HG03159 (cell line): ENCODE measurements around the gene PADI1.

Source experiments
- ATAC-seq: cut with Tn5 transposase; IDR thresholded peaks from one replicate; pipeline ENCODE4 v1.9.1; 2021; ENCODE audit warnings: mild to moderate bottlenecking, moderate library complexity; ENCODE audit not compliant: unreplicated experiment

PADI1 gene

GRCh38 chr1:17214876-17215544, 10.1 kb downstream of the PADI1 start:
- no peak for ATAC-seq

- ATAC-seq: no peak
Measured at GRCh38 chr1:17215545-17215890, 10.6 kb downstream of the PADI1 start.

GRCh38 chr1:17216078-17216477, 11.2 kb downstream of the PADI1 start:
- ATAC-seq: no peak

- no peak for ATAC-seq
Measured at GRCh38 chr1:17217607-17218006, 12.7 kb downstream of the PADI1 start.

GRCh38 chr1:17218939-17219338, 14.0 kb downstream of the PADI1 start:
- no peak for ATAC-seq

- ATAC-seq: no peak
Measured at GRCh38 chr1:17220287-17220686, 15.4 kb downstream of the PADI1 start.

GRCh38 chr1:17222557-17222956, 17.6 kb downstream of the PADI1 start:
- no peak for ATAC-seq

GRCh38 chr1:17224434-17224833, 19.5 kb downstream of the PADI1 start:
- ATAC-seq: no peak

GRCh38 chr1:17225140-17225539, 20.2 kb downstream of the PADI1 start:
- no peak for ATAC-seq

- ATAC-seq: no peak
Measured at GRCh38 chr1:17227358-17227915, 22.5 kb downstream of the PADI1 start.

- ATAC-seq: no peak
Measured at GRCh38 chr1:17228619-17229018, 23.7 kb downstream of the PADI1 start.

GRCh38 chr1:17229379-17229778, 24.5 kb downstream of the PADI1 start:
- ATAC-seq: no peak

GRCh38 chr1:17230106-17230505, 25.2 kb downstream of the PADI1 start:
- ATAC-seq: no peak

- no peak for ATAC-seq
Measured at GRCh38 chr1:17230671-17231310, 25.9 kb downstream of the PADI1 start.

- ATAC-seq: no peak
Measured at GRCh38 chr1:17232759-17233661, 28.1 kb downstream of the PADI1 start.

GRCh38 chr1:17233675-17234320, 28.9 kb downstream of the PADI1 start:
- ATAC-seq: no peak

GRCh38 chr1:17234405-17234804, 29.5 kb downstream of the PADI1 start:
- ATAC-seq: no peak

GRCh38 chr1:17235135-17235885, 30.4 kb downstream of the PADI1 start:
- ATAC-seq: no peak

GRCh38 chr1:17236779-17237560, 32.0 kb downstream of the PADI1 start:
- ATAC-seq: no peak

- ATAC-seq: no peak
Measured at GRCh38 chr1:17237561-17237903, 32.6 kb downstream of the PADI1 start.
